HEK293T (cell line): Measurements from ENCODE around the gene CFDP1.

Experiments used
- CTCF ChIA-PET: fragments of 350-600 bp; formaldehyde crosslinking; extraction: SDS; loops from one replicate; lab custom pipeline; 2021; ENCODE audit warnings: antibody characterized with exemption, inconsistent platforms; lab: Yijun Ruan, JAX
- POLR2A ChIA-PET: fragments of 350-600 bp; formaldehyde crosslinking; extraction: SDS; loops from one replicate; lab custom pipeline; 2020; ENCODE audit warnings: antibody characterized with exemption, inconsistent platforms; lab: Yijun Ruan, JAX
- DNase-seq: peaks from one replicate; pipeline ENCODE4 v3.0.0; 2012; ENCODE audit warnings: mixed read lengths; ENCODE audit errors: extremely low spot score
- ARNT ChIP-seq: fragments of 450-650 bp; IDR thresholded peaks from 2 replicates; pipeline ENCODE4 v1.6.1; 2017; ENCODE audit warnings: mild to moderate bottlenecking
- BHLHE40 ChIP-seq: fragments of 450-650 bp; IDR thresholded peaks from 2 replicates; pipeline ENCODE4 v1.6.1; 2016; ENCODE audit warnings: mild to moderate bottlenecking, moderate library complexity, borderline replicate concordance
- CTBP1 ChIP-seq: fragments of 450-650 bp; IDR thresholded peaks from 2 replicates; pipeline ENCODE4 v1.6.1; 2016; ENCODE audit warnings: borderline replicate concordance
- ELF4 ChIP-seq: fragments of 450-650 bp; IDR thresholded peaks from 2 replicates; pipeline ENCODE4 v1.6.1; 2017; ENCODE audit warnings: antibody characterized with exemption
- FOXA1 ChIP-seq: fragments of 450-650 bp; IDR thresholded peaks from 2 replicates; pipeline ENCODE4 v1.6.1; 2016; ENCODE audit warnings: mild to moderate bottlenecking
- FOXK2 ChIP-seq: fragments of 450-650 bp; IDR thresholded peaks from 2 replicates; pipeline ENCODE4 v1.6.1; 2016; ENCODE audit warnings: mild to moderate bottlenecking
- FOXM1 ChIP-seq: fragments of 450-650 bp; IDR thresholded peaks from 2 replicates; pipeline ENCODE4 v1.6.1; 2017; ENCODE audit warnings: mild to moderate bottlenecking, borderline replicate concordance
- HDGF ChIP-seq: fragments of 450-650 bp; IDR thresholded peaks from 2 replicates; pipeline ENCODE4 v1.6.1; 2017; ENCODE audit warnings: antibody characterized with exemption, borderline replicate concordance
- L3MBTL2 ChIP-seq: fragments of 450-650 bp; conservative IDR thresholded peaks from 2 replicates; pipeline ENCODE4 v1.6.1; 2016; ENCODE audit warnings: mild to moderate bottlenecking
- LEF1 ChIP-seq: fragments of 450-650 bp; IDR thresholded peaks from 2 replicates; pipeline ENCODE4 v1.6.1; 2017; ENCODE audit warnings: mild to moderate bottlenecking, borderline replicate concordance
- NFRKB ChIP-seq: fragments of 450-650 bp; IDR thresholded peaks from 2 replicates; pipeline ENCODE4 v1.6.1; 2016; ENCODE audit warnings: mild to moderate bottlenecking, moderate library complexity
- SP1 ChIP-seq: fragments of 450-650 bp; IDR thresholded peaks from 2 replicates; pipeline ENCODE4 v1.6.1; 2017
- SUZ12 ChIP-seq: fragments of 450-650 bp; IDR thresholded peaks from 2 replicates; pipeline ENCODE4 v1.6.1; 2016; ENCODE audit warnings: mild to moderate bottlenecking
- TARDBP ChIP-seq: fragments of 450-650 bp; IDR thresholded peaks from 2 replicates; pipeline ENCODE4 v1.6.1; 2016
- ZNF384 ChIP-seq: fragments of 450-650 bp; IDR thresholded peaks from 2 replicates; pipeline ENCODE4 v1.6.1; 2016
- TF ChIP-seq, protein P1 (sequence below): fragments of 450-650 bp; IDR thresholded peaks from 2 replicates; pipeline ENCODE4 v1.6.1; 2016

The CFDP1 gene

DNA sequence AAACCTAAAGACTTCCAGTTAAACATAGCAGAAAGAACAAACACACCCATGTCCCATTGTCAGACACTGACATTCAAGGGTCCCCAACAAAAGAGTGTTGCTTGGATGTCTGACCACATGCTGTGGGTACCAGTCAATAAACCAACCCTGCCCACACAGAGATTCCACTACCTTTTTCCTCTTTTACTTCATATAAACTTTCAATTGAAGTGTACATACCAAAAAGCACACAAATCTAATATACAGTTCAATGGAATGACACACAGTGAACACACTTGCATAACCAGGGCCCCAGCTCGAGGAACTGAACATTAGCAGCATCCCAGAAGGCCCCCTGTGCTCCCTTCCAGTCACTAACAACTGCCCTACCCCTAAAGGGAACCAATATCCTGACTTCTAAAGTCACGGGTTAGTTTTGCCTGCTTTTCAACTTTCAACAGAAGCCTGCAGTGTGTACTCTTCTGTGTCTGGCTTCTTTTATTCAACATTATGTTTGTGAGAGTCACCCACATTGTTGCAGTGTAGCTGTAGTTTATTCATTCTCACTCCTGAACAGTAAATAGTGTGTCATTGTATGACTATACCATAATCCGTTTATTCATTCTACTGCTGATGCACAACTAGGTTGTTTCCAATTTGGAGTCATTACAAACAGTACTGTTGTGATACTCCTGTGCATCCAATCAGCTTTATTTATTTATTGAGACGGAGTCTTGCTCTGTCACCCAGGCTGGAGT lies 18.0 kb downstream of the CFDP1 start:
- POLR2A ChIA-PET, result no interaction called here
- no peak for TF ChIP-seq CTBP1
- TF ChIP-seq SUZ12, result no peak
- no peak for TF ChIP-seq TARDBP
- TF ChIP-seq NFRKB, result no peak
- TF ChIP-seq, protein P1, sequence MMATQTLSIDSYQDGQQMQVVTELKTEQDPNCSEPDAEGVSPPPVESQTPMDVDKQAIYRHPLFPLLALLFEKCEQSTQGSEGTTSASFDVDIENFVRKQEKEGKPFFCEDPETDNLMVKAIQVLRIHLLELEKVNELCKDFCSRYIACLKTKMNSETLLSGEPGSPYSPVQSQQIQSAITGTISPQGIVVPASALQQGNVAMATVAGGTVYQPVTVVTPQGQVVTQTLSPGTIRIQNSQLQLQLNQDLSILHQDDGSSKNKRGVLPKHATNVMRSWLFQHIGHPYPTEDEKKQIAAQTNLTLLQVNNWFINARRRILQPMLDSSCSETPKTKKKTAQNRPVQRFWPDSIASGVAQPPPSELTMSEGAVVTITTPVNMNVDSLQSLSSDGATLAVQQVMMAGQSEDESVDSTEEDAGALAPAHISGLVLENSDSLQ, result no peak
- TF ChIP-seq L3MBTL2, result no peak
- TF ChIP-seq ELF4, result no peak
- no peak for TF ChIP-seq HDGF
- TF ChIP-seq FOXK2, result no peak
- TF ChIP-seq BHLHE40, result no peak
- no peak for TF ChIP-seq LEF1
- TF ChIP-seq FOXA1, result no peak
- no peak for TF ChIP-seq FOXM1
- no peak for TF ChIP-seq SP1
- TF ChIP-seq ZNF384, result no peak
- no peak for DNase-seq
- CTCF ChIA-PET, result interaction anchor here (0.8 kb wide), 1 partner anchor 206 kb away, joined by 4 read pairs; no protein-coding TSS in a partner anchor

DNA sequence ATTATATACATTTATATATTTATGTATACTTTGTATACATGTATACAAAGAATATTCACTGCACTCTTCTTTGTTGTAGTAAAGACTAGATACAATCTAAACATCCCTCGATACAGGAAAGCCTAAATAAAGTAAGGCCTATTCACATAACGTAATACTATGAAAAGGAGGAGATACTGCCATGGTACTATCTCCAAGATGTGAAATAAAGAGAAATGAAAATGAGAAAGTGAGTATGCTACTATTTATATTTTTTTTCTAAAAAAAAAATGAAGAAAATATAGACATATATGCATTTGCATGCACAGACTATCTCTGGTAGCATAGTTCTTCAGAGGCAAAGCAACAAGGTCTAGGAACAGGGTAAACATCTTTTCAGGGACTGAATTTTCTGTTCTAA lies 19.4 kb downstream of the CFDP1 start:
- no peak for TF ChIP-seq FOXM1
- TF ChIP-seq TARDBP, result no peak
- no peak for TF ChIP-seq FOXA1
- no peak for TF ChIP-seq NFRKB
- TF ChIP-seq SUZ12, result no peak
- no peak for TF ChIP-seq SP1
- TF ChIP-seq ELF4, result no peak
- TF ChIP-seq L3MBTL2, result no peak
- TF ChIP-seq CTBP1, result no peak
- no peak for TF ChIP-seq FOXK2
- TF ChIP-seq ZNF384, result no peak
- no peak for TF ChIP-seq LEF1
- TF ChIP-seq, protein P1, result no peak
- CTCF ChIA-PET, result no interaction called here
- DNase-seq, result no peak
- POLR2A ChIA-PET, result no interaction called here

GRCh38 chr16:75406943-75407342 lies 26.4 kb downstream of the CFDP1 start:
- ChIA-PET POLR2A (no interaction called here), CTCF (no interaction called here)
- DNase-seq, result no peak
- TF ChIP-seq HDGF (no peak), SP1 (no peak), BHLHE40 (no peak), FOXK2 (no peak), FOXM1 (no peak), CTBP1 (no peak), FOXA1 (no peak), L3MBTL2 (no peak), SUZ12 (no peak), ZNF384 (no peak)
- TF ChIP-seq, protein P1, result no peak

DNA sequence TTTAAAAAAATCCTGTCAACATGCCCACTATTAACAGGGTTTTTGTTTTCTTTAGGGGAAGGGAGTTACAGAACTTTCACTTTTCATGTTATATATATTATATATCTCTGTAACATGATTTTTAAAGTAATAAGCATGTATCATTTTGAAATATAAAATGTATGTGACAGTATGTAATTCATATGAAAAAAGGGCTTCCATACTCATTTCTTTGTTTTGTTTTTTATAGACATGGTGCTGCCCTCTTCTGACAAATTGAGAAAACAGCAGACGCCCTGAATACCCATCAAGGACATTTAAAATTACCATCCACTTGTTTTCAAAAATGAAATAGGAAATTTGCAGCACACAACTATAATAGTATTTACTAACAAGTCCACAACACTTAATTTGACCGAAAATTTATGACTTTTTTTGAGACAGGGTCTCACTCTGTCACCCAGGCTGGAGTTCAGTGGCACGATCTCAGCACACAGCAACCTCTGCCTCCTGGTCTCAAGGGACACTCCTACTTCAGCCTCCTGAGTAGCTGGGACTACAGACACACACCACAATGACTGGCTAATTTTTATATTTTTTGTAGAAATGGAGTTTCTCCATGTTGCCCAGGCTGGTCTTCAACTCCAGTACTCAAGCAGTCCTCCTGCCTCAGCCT lies 30.4 kb downstream of the CFDP1 start:
- TF ChIP-seq FOXM1 (no peak), TARDBP (no peak), ZNF384 (no peak), ARNT (no peak), SP1 (no peak), LEF1 (no peak), FOXA1 (no peak), CTBP1 (no peak), HDGF (no peak)
- TF ChIP-seq, protein P1, result no peak
- peak; percentile 13 for DNase-seq
- ChIA-PET CTCF (interaction anchor here (1.0 to 1.3 kb wide), 2 partner anchors 10 to 21 kb away, joined by 3 to 4 read pairs; no protein-coding TSS in a partner anchor), POLR2A (no interaction called here)

- POLR2A ChIA-PET, result no interaction called here
- TF ChIP-seq FOXM1 (no peak), FOXK2 (no peak), NFRKB (no peak), ARNT (no peak)
- TF ChIP-seq, protein P1, result no peak
- DNase-seq, result no peak
- CTCF ChIA-PET, result interaction anchor here (1.0 to 1.3 kb wide), 2 partner anchors 21 to 203 kb away, joined by 3 to 4 read pairs; no protein-coding TSS in a partner anchor
These were observed 31.0 kb downstream of the CFDP1 start for GRCh38 chr16:75402159-75402820.
